Liver (tissue), 9 donors: ENCODE measurements around the gene UGCG. TPM values are rescaled to one million over a fixed set of nuclear protein-coding genes. Genes with fewer than 3 reads are reported as not detected.
"Not testable (repeated sequence)": the region's sequence is repeated elsewhere in the genome, so short reads cannot be mapped to it uniquely, and the experiment has no call there.

Experiments
- DNase-seq: peaks from one replicate; pipeline ENCODE4 v3.0.0-alpha.2; 2017; ENCODE audit warnings: low spot score
- H3K27ac ChIP-seq, 2 donors: one replicate each; pipeline ENCODE4 v1.7.0; 2013; ENCODE audit warnings: inconsistent platforms in 2 of 2, low read length in 2 of 2, control low read depth in 1 of 2, low read depth in 1 of 2, mild to moderate bottlenecking in 1 of 2
- H3K27me3 ChIP-seq, 4 donors: one replicate each; pipeline versions ENCODE4 v1.6.1 to v1.7.0; 2013; ENCODE audit warnings: low read length in 3 of 4, inconsistent platforms in 1 of 4, mild to moderate bottlenecking in 1 of 4, moderate library complexity in 1 of 4; ENCODE audit not compliant: control insufficient read depth in 4 of 4, insufficient read depth in 4 of 4
- H3K36me3 ChIP-seq, 4 donors: one replicate each; pipeline versions ENCODE4 v1.6.1 to v1.7.0; 2013; ENCODE audit warnings: low read length in 3 of 4, mild to moderate bottlenecking in 3 of 4, low read depth in 1 of 4, moderate library complexity in 1 of 4; ENCODE audit not compliant: control insufficient read depth in 4 of 4, insufficient read depth in 3 of 4
- H3K4me1 ChIP-seq, 4 donors: one replicate each; pipeline versions ENCODE4 v1.6.1 to v1.7.0; 2013; ENCODE audit warnings: low read length in 3 of 4, mild to moderate bottlenecking in 3 of 4, moderate library complexity in 1 of 4; ENCODE audit not compliant: control insufficient read depth in 4 of 4, insufficient read depth in 4 of 4
- H3K4me3 ChIP-seq, 3 donors: one replicate each; pipeline versions ENCODE4 v1.6.1 to v1.7.0; 2013; ENCODE audit warnings: low read length in 3 of 3, control low read depth in 1 of 3, low read depth in 1 of 3, mild to moderate bottlenecking in 1 of 3
- H3K9ac ChIP-seq, 2 donors: one replicate each; pipeline ENCODE4 v1.7.0; 2013; ENCODE audit warnings: low read length in 2 of 2, mild to moderate bottlenecking in 2 of 2, moderate library complexity in 2 of 2, control low read depth in 1 of 2, low read depth in 1 of 2
- H3K9me3 ChIP-seq, 4 donors: one replicate each; pipeline versions ENCODE4 v1.6.1 to v1.7.0; 2013; ENCODE audit warnings: low read length in 3 of 4; ENCODE audit not compliant: control insufficient read depth in 4 of 4
- RAD21 ChIP-seq, 2 donors: IDR thresholded peaks; 2 replicates each; pipeline ENCODE4 v1.6.1; 2016; ENCODE audit warnings: antibody characterized with exemption in 2 of 2, mild to moderate bottlenecking in 2 of 2
- RXRA ChIP-seq, 2 donors: IDR thresholded peaks; 2 replicates each; pipeline ENCODE4 v1.6.1; 2017 to 2018; ENCODE audit warnings: antibody characterized with exemption in 2 of 2, mild to moderate bottlenecking in 1 of 2
- WGBS: extraction: QIAGEN DNeasy Blood & Tissue Kit; methylation state at CpG from one replicate; pipeline ENCODE4 v1.1.7; 2013; 5-methylcytosine and 5-hydroxymethylcytosine counted together
- polyA plus RNA-seq, 2 donors: library from polyadenylated mRNA; stranded (reverse) in 1 of 2; unstranded in 1 of 2; fragments of 200-250 nt in 1 of 2; fragments of >200 nt in 1 of 2; fragmentation: Nextera tagmentation in 1 of 2; extraction: Ambion mirVana in 1 of 2; gene quantifications; one replicate each; pipeline versions ENCODE4 v1.2.1 to v1.2.3, GENCODE V29; 2013 to 2015
- total RNA-seq, 2 donors: library from RNA; depleted of rRNA; stranded (reverse); fragments of >200 nt; gene quantifications; one replicate each; pipeline ENCODE4 v1.2.3, GENCODE V29; 2014
- TF ChIP-seq, protein P1 (sequence below): IDR thresholded peaks from 2 replicates; pipeline ENCODE4 v1.6.1; 2016; ENCODE audit warnings: antibody characterized with exemption, mild to moderate bottlenecking
- TF ChIP-seq, protein P2 (sequence below): IDR thresholded peaks from 2 replicates; pipeline ENCODE4 v1.6.1; 2016; ENCODE audit warnings: antibody characterized with exemption
- donor health status: healthy.
- donor health status: healthy.
- donor health status: healthy.
- donor health status: healthy.
- donor health status: healthy.

Gene UGCG
- total and polyA plus RNA-seq, 4 donors: 5.2 to 44.2 (median 12.0) TPM

DNA sequence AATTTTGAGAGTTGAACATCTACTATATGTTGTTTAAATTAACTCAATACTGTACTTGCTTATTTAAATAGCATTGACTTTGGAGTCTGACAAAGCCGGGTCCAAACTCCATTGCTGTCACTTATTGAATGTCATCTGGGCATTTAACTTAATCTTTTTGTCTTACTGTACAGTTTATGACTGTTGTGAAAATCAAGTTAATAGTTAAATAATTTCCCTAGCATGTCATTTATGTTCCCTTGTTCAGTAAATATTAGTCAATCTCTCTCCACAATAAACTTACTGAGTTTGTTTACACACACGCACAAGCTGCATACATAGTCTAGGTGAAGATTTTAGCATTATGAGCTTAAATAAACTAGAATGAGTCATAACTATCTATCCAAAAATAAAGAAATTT, 6.3 kb upstream of the UGCG start (continued):
- TF ChIP-seq, protein P1, sequence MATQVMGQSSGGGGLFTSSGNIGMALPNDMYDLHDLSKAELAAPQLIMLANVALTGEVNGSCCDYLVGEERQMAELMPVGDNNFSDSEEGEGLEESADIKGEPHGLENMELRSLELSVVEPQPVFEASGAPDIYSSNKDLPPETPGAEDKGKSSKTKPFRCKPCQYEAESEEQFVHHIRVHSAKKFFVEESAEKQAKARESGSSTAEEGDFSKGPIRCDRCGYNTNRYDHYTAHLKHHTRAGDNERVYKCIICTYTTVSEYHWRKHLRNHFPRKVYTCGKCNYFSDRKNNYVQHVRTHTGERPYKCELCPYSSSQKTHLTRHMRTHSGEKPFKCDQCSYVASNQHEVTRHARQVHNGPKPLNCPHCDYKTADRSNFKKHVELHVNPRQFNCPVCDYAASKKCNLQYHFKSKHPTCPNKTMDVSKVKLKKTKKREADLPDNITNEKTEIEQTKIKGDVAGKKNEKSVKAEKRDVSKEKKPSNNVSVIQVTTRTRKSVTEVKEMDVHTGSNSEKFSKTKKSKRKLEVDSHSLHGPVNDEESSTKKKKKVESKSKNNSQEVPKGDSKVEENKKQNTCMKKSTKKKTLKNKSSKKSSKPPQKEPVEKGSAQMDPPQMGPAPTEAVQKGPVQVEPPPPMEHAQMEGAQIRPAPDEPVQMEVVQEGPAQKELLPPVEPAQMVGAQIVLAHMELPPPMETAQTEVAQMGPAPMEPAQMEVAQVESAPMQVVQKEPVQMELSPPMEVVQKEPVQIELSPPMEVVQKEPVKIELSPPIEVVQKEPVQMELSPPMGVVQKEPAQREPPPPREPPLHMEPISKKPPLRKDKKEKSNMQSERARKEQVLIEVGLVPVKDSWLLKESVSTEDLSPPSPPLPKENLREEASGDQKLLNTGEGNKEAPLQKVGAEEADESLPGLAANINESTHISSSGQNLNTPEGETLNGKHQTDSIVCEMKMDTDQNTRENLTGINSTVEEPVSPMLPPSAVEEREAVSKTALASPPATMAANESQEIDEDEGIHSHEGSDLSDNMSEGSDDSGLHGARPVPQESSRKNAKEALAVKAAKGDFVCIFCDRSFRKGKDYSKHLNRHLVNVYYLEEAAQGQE: no peak

DNA sequence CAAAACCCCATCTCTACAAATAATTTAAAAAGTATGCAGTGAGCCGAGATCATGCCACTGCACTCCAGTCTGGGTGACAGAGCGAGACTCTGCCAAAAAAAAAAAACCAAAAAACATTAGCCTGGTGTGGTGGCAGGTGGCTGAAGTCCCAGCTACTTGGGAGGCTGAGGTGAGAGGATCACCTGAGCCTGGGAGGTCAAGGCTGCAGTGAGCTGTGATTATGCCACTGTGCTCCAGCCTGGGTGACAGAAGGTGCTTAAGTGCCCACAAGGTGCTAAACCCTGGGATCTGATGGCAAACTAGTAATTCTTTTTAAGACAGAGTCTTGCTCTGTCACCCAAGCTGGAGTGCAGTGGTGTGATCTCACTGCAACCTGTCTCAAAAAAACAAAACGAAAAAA, 5.7 kb upstream of the UGCG start:
- H3K9ac ChIP-seq, H3K27ac ChIP-seq, H3K4me1 ChIP-seq, H3K27me3 ChIP-seq, DNase-seq, H3K4me3 ChIP-seq, H3K9me3 ChIP-seq, H3K36me3 ChIP-seq: not testable (repeated sequence)
- 84% methylated on average over 3 of the region's 3 CpGs for WGBS

DNA sequence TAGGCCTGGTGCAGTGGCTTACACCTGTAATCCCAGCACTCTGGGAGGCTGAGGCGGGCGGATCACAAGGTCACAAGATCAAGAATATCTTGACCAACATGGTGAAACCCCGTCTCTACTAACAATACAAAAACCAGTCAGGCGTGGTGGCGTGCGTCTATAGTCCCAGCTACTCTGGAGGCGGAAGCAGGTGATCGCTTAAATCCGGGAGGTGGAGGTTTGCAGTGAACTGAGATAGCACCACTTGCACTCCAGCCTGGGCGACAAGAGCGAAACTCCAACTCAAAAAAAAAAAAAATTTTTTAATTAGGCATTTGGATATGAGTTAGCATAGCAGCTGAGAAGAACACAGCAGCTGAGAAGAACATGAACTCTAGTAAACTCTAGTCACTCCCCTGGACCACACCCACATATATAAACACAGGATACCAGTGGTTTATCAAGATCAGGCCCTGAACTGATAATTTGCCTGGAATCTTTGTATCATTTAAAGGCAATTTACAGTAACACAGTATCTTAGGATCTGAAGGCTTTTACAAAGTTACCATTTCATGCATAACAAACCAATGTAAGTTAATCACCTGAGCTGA, 4.6 kb upstream of the UGCG start:
- Histone ChIP-seq H3K27ac (no peak overlapping the region), H3K4me1 (peaks cover 0 to 11% (median 3%) of the 10 kb centered on the region in 4 donors), H3K9me3 (no peaks in the 10 kb centered on the region), H3K36me3 (no peaks in the 10 kb centered on the region), H3K4me3 (no peak overlapping the region), H3K9ac (no peak overlapping the region), H3K27me3 (no peaks in the 10 kb centered on the region)
- DNase-seq: no peak
- WGBS: 84% methylated on average over 11 of the region's 11 CpGs
- TF ChIP-seq, protein P2, sequence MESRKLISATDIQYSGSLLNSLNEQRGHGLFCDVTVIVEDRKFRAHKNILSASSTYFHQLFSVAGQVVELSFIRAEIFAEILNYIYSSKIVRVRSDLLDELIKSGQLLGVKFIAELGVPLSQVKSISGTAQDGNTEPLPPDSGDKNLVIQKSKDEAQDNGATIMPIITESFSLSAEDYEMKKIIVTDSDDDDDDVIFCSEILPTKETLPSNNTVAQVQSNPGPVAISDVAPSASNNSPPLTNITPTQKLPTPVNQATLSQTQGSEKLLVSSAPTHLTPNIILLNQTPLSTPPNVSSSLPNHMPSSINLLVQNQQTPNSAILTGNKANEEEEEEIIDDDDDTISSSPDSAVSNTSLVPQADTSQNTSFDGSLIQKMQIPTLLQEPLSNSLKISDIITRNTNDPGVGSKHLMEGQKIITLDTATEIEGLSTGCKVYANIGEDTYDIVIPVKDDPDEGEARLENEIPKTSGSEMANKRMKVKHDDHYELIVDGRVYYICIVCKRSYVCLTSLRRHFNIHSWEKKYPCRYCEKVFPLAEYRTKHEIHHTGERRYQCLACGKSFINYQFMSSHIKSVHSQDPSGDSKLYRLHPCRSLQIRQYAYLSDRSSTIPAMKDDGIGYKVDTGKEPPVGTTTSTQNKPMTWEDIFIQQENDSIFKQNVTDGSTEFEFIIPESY: no peak
- TF ChIP-seq RXRA (IDR thresholded peaks at IDR 0.05) (peak; percentile 27 to 52), RAD21 (IDR thresholded peaks at IDR 0.05) (peak in 1 of 2 donors; percentile 5)

DNA sequence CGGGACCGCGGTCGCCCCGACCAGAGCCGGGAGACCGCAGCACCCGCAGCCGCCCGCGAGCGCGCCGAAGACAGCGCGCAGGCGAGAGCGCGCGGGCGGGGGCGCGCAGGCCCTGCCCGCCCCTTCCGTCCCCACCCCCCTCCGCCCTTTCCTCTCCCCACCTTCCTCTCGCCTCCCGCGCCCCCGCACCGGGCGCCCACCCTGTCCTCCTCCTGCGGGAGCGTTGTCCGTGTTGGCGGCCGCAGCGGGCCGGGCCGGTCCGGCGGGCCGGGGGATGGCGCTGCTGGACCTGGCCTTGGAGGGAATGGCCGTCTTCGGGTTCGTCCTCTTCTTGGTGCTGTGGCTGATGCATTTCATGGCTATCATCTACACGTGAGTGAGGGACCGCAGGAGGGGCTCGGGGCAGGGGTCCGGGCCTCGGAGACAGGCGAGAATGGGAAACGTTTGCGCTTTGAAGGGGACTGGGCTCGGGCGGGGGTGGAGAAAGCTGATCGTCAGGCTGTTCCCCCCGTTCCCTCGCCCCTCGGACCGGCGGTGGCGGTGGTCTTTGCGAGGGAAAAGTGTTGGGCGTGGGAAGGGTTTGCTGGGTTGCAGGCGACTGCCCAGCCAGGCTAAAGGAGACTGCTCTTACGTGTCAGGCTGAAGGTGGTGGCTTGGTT, 457 bp downstream of the UGCG start:
- TF ChIP-seq RAD21 (IDR thresholded peaks at IDR 0.05): peak in 1 of 2 donors; percentile 41
- TF ChIP-seq, protein P1: no peak
- peak overlapping the region; percentile 63 to 90 for H3K9ac ChIP-seq
- no peaks in the 10 kb centered on the region for H3K27me3 ChIP-seq
- under 1% methylated on average over 68 of the region's 68 CpGs for whole genome bisulfite sequencing
- H3K9me3 ChIP-seq: no peaks in the 10 kb centered on the region
- no peaks in the 10 kb centered on the region for H3K36me3 ChIP-seq
- peak overlapping the region; percentile 98 for H3K27ac ChIP-seq
- H3K4me3 ChIP-seq: peak overlapping the region; percentile 70 to 98 (median 78)
- DNase-seq: peak; percentile 72
- peaks cover 1 to 43% (median 28%) of the 10 kb centered on the region in 4 donors for H3K4me1 ChIP-seq
